ENCODE results near the gene DISP2.

DISP2 gene

GRCh38 chr15:40392986-40393948 is 35.2 kb downstream of the DISP2 start:
- DNase-seq: no peak

- DNase-seq: no peak
Observed at GRCh38 chr15:40397688-40398412, 39.8 kb downstream of the DISP2 start.

GRCh38 chr15:40398413-40398873 is 40.4 kb downstream of the DISP2 start:
- no peak for DNase-seq

- DNase-seq: no peak
Observed at GRCh38 chr15:40399370-40399769, 41.4 kb downstream of the DISP2 start.

GRCh38 chr15:40405501-40406381 is 47.7 kb downstream of the DISP2 start, which contains the start of gene IVD:
IVD (plus strand) TSS chr15:40405795; CDS start chr15:40405828, 33 bp downstream.
- DNase-seq: peak; percentile 66 to 81 (median 71)

- no peak for DNase-seq
Observed at GRCh38 chr15:40407330-40407990, 49.4 kb downstream of the DISP2 start.

- no peak for DNase-seq
Observed at GRCh38 chr15:40409366-40409765, 51.3 kb downstream of the DISP2 start.

- DNase-seq: no peak
Observed at GRCh38 chr15:40410476-40410875, 52.5 kb downstream of the DISP2 start.

GRCh38 chr15:40412095-40412759 is 54.2 kb downstream of the DISP2 start:
- DNase-seq: no peak

- DNase-seq: no peak
Observed at GRCh38 chr15:40413036-40413435, 55.0 kb downstream of the DISP2 start.

GRCh38 chr15:40414816-40415215 is 56.8 kb downstream of the DISP2 start:
- no peak for DNase-seq

GRCh38 chr15:40415226-40415625 is 57.2 kb downstream of the DISP2 start:
- no peak for DNase-seq

- no peak for DNase-seq
Observed at GRCh38 chr15:40416056-40416455, 58.0 kb downstream of the DISP2 start.

GRCh38 chr15:40418126-40418525 is 60.1 kb downstream of the DISP2 start:
- DNase-seq: no peak

GRCh38 chr15:40420071-40420713 is 62.2 kb downstream of the DISP2 start:
- no peak for DNase-seq

- no peak for DNase-seq
Observed at GRCh38 chr15:40420793-40421192, 62.8 kb downstream of the DISP2 start.

GRCh38 chr15:40421246-40422157 is 63.5 kb downstream of the DISP2 start:
- DNase-seq: peak; percentile 59 to 77 (median 70)

GRCh38 chr15:40424483-40425115 is 66.6 kb downstream of the DISP2 start:
- no peak for DNase-seq

- no peak for DNase-seq
Observed at GRCh38 chr15:40425681-40426080, 67.7 kb downstream of the DISP2 start.

Data from activated naive CD4-positive, alpha-beta T cell (primary cell).